HG02798 (cell line): ENCODE data around the gene SNRNP35.
"Not testable (repeated sequence)": the region's sequence is repeated elsewhere in the genome, so short reads cannot be mapped to it uniquely, and the experiment has no call there.

Experiments used
- ATAC-seq: cut with Tn5 transposase; IDR thresholded peaks from one replicate; pipeline ENCODE4 v1.9.1; 2021; ENCODE audit warnings: mild to moderate bottlenecking; ENCODE audit not compliant: unreplicated experiment, poor library complexity

The SNRNP35 gene

GRCh38 chr12:123487428-123487827, 29.5 kb downstream of the SNRNP35 start:
- ATAC-seq = no peak

GRCh38 chr12:123488539-123489230, 30.7 kb downstream of the SNRNP35 start:
- no peak for ATAC-seq

- no peak for ATAC-seq
Measured at GRCh38 chr12:123489580-123489979, 31.6 kb downstream of the SNRNP35 start.

GRCh38 chr12:123490089-123490488, 32.1 kb downstream of the SNRNP35 start:
- ATAC-seq = no peak

- ATAC-seq = no peak
Measured at GRCh38 chr12:123491056-123491455, 33.1 kb downstream of the SNRNP35 start.

GRCh38 chr12:123491481-123491880, 33.5 kb downstream of the SNRNP35 start:
- ATAC-seq = no peak

GRCh38 chr12:123492339-123493039, 34.5 kb downstream of the SNRNP35 start:
- not testable (repeated sequence) for ATAC-seq

GRCh38 chr12:123494124-123494851, 36.3 kb downstream of the SNRNP35 start:
- ATAC-seq = no peak

GRCh38 chr12:123497065-123497464, 39.1 kb downstream of the SNRNP35 start:
- no peak for ATAC-seq

- ATAC-seq = no peak
Measured at GRCh38 chr12:123498126-123498825, 40.3 kb downstream of the SNRNP35 start.

- ATAC-seq = no peak
Measured at GRCh38 chr12:123499332-123499731, 41.4 kb downstream of the SNRNP35 start.

- ATAC-seq = no peak
Measured at GRCh38 chr12:123502163-123502704, 44.3 kb downstream of the SNRNP35 start.

- no peak for ATAC-seq
Measured at GRCh38 chr12:123506059-123506842, 48.3 kb downstream of the SNRNP35 start.

GRCh38 chr12:123506843-123507236, 48.9 kb downstream of the SNRNP35 start:
- no peak for ATAC-seq

GRCh38 chr12:123512838-123513665, 55.1 kb downstream of the SNRNP35 start:
- ATAC-seq = no peak

GRCh38 chr12:123513805-123514204, 55.9 kb downstream of the SNRNP35 start:
- no peak for ATAC-seq

GRCh38 chr12:123514582-123515221, 56.8 kb downstream of the SNRNP35 start:
- not testable (repeated sequence) for ATAC-seq

- ATAC-seq = no peak
Measured at GRCh38 chr12:123516216-123516780, 58.4 kb downstream of the SNRNP35 start.
